ENCODE results near the gene BMF.

DNA sequence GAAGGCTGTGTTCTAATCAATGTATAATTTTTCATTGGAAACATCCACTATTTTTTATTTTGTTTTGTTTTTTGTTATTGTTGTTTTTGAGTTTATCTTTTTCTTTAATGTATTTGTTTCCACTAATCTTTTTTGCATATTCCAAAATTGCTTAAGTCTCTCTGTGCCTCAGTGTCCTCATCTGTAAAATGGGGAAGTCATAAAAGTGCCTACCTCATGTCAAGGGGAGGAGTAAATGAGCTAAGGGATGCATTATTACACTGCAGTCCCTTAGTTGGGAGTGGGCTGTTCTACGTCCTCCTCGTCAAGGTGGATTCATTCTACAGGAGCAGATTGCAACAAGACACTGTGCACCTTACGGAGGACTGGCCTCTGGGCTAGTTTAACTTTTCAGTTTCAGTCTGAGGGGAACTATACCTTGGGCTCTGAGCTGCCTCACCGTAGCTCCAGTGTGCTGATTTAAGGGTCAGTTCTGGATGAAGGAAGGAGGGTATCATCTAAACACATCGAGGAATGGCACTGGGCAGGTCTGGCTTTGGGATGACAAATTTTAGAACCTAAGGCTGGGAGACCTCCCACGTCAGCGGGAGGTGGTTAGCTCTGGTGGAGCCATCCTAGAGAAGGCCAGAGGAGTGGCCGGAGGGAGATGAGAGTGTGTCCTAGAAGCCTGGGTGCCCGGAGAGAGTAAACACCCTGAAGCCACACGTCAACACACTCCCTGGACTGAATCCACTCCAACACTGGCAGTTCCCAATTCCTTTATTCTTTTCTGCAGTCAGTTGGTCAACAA is 64.6 kb downstream of the BMF start:
- TF ChIP-seq, protein P1, sequence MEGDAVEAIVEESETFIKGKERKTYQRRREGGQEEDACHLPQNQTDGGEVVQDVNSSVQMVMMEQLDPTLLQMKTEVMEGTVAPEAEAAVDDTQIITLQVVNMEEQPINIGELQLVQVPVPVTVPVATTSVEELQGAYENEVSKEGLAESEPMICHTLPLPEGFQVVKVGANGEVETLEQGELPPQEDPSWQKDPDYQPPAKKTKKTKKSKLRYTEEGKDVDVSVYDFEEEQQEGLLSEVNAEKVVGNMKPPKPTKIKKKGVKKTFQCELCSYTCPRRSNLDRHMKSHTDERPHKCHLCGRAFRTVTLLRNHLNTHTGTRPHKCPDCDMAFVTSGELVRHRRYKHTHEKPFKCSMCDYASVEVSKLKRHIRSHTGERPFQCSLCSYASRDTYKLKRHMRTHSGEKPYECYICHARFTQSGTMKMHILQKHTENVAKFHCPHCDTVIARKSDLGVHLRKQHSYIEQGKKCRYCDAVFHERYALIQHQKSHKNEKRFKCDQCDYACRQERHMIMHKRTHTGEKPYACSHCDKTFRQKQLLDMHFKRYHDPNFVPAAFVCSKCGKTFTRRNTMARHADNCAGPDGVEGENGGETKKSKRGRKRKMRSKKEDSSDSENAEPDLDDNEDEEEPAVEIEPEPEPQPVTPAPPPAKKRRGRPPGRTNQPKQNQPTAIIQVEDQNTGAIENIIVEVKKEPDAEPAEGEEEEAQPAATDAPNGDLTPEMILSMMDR (IDR thresholded peaks at IDR 0.05), result no peak
- no peak for TF ChIP-seq POLR2A (IDR thresholded peaks at IDR 0.05)

Data from testis (tissue), 2 donors.